T-helper 2 cell (primary cell): ENCODE data around the gene APBA1.

Source experiments
- DNase-seq, 5 experiments: peaks; one replicate each; pipeline versions ENCODE4 v3.0.0 to v3.0.0-alpha.2; 2012 to 2022

Gene APBA1

DNA sequence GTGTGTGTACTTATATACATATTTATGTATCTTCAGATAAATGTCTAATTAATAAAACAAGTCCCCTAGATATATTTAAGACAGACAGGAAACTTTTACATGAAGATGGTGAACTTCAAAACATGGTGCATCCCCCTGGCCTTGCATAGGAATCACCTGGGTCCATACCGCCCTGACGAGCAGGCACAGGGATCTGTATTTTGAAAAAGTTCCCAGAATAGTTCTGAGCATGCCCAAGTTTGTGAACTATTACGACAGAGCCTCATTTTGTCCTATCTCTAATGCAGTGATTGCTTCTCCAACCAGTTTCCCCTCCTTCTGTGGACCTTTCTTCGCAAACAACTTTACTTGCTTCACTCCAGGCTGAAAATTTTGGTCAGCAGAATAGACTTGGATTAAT is 98.1 kb downstream of the APBA1 start:
- DNase-seq = no peak

DNA sequence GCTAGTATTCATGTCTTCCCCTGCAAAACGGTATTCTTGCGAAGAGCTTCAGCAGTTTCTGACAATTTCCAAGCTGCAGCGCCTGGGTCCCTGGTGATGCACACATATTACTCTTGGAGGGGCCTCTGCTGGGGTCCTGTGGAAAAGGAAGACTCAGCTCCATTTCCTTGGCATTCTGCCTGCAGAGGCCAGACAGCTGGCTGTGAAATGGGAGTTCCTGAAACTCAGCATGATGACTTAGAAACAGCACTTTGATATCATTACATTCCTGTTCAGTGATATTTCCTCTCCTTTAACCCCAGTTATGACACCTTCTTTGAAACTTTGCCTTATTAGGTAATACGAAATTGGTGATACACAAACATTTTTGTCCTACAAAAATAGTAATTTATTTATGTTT is 98.5 kb downstream of the APBA1 start:
- no peak for DNase-seq

DNA sequence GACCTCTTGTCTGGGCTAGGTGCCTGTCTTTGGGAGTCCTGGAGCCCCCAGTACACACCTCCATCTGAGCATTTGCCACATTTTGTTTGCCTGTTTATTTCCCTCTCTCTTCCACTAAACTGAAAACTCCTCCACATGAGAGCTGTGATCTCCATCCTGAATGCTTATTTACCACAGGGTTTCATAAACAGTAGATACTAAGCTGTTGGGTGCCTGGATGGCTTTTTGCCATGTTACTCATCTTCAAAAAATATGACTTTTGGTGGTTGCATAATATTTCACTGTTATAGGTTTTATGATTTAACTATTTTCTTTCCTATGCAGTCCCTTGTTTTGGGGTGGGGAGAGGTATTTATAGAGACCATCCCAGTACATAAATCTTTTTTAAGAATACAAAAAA is 99.6 kb downstream of the APBA1 start:
- DNase-seq = no peak

- no peak for DNase-seq
Observed at GRCh38 chr9:69571032-69571431, 101.1 kb downstream of the APBA1 start.

- no peak for DNase-seq
Observed at GRCh38 chr9:69569738-69570451, 102.3 kb downstream of the APBA1 start.

- DNase-seq = no peak
Observed at GRCh38 chr9:69564557-69564956, 107.6 kb downstream of the APBA1 start.

DNA sequence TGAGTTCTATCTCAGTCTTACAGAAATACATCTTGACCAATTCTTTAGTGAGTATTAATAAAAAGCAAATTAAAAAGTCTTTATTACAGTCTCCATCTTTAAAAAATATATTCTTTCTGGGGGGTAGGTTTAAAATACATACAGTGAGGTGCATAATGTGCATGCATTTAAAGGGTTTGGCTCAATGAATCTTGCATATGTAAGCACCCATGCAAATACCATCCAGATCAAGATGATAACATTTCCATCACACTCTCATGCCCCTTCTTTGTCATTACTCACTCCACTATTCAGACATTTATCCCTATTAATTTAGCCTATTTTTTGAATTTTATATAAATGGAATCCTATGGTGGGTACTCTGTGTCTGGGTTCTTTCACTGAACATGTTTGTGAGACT is 113.0 kb downstream of the APBA1 start:
- DNase-seq = no peak

GRCh38 chr9:69556707-69557106 is 115.5 kb downstream of the APBA1 start:
- no peak for DNase-seq

DNA sequence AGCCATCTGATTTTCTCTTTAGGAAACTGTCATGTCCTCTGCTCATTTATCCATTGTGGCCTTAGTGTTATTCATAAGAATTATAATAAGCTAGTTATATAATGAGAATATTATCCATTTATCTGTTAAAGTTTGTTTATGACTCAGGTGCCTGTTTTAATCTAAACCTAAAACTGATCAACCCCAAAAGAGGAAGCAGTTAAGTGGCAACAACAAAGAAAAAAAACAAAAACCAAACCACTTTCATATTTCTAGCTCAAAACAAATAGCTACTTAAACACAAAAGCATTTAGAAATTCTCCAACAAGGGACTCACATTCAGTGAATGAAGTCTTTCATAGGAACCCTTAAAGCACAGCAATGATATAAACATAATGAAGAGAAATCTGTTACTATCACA is 116.4 kb downstream of the APBA1 start:
- peak in 1 of 5 experiments; percentile 44 for DNase-seq

DNA sequence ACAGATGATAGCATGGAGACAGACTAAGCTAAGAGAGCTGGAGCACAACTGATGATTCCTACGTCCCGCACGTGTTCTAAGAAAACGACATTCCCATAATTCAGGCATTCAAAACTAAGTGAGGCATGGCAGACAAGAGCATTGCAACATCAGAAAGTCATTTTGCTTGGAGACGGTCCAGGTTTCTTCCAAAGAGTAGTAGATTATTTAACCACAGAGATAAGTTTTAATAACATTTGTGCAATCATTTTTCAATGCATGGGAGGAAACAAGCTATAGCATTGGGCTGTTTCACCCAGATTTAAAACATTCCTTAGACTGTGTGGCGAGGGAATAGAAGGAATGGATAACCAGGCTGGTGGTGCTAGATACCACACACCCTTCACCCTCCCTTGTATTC is 117.2 kb downstream of the APBA1 start:
- DNase-seq = no peak

DNA sequence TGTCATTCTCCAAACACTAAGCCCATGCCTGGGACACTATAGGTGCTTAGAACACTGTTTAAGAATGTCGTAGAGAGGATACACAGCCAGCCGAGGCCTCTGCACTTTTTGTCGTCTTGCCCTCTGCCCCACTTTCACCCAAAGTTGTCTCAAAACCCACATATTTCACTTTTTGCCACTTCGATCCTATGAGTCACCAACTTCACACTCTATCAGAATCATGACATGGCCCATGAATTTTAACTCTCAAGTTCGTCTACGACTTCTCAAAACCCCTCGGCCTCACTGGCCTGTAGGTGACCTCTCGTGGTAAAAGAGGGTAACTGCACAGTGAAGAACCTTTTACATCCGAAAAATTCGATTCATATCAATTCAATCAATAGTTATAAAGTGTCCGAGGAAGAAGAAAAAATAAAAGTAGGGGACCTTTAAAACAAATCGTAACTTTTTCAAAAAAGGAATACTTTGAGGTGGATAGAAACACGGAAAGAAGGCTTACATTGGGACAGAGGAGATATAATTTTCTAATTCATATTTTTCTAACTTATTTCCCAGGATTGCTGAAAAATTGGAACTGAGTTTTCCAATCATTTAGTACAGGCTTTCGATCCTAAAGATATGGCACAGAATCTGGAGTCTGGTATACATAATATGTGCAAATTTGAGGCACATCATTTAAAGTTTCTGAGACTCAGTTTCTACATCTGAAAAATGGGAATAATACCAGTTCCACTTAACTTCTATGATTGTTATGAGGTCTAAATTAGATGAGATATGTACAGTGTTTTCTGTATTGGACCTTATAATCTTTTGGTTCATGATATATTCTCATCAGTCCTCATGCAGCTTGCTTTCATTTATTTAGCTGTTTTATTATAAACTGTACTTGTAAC is 122.6 kb downstream of the APBA1 start:
- peak in 2 of 5 experiments; percentile 30 to 72 for DNase-seq

DNA sequence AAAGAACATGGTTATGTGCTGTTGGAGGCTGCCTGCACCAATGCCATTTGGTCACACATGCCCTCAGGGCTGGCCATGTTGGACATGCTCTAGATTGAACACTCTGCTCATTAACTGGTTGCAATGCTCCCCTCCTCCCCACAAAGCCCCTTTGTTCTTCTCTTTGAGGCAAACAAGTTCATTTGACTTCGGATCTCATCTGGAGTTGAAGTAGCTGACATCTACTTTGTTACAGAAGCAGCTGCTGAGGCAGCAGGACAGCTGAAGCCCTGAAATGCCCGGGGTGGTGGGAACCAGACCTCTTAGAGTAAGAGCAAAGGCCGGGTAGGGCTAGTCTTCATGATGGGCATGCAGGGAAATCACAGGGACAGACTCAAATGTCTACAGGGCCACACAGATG is 123.5 kb downstream of the APBA1 start:
- DNase-seq = no peak

GRCh38 chr9:69546265-69546664 is 125.9 kb downstream of the APBA1 start:
- DNase-seq = no peak

DNA sequence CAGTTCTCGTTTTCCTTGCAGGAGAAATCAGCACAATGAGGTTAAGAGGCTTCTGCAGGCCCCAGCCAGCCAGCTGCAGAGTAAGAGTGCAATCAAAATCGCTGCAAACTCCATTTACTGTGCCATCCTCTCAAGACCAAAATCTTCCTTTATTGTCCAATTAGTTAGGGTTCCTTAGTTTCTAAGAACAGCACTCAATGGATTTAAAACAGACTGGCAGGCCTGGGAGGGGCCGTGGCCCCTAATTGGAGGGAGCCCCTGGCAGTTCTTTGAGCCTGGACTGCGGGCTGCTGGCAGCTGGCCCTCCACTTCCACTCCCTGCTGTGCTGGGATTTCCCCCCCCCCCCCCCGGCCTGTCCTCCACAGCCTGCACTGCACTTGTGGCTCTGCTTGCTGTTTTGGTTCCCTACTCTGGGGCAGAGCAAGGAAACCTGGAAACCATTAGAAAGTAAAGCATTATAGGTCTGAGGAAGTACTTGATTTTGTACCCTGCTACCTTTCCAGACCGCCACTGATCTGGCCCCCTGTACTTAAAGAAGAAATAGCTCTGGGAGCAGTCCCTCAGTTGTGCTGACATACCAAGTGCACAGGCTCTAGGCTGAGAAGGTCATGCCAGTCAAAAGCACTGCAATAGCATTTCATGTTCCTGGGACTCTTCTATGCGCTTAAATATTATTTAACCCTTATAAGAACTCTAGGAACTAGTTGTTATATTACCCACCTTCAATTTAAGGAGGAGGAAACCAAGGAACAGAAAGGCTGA is 129.0 kb downstream of the APBA1 start:
- DNase-seq = no peak

GRCh38 chr9:69542058-69542457 is 130.1 kb downstream of the APBA1 start:
- DNase-seq = no peak

GRCh38 chr9:69535911-69536310 is 136.3 kb downstream of the APBA1 start:
- no peak for DNase-seq

GRCh38 chr9:69535286-69535832 is 136.8 kb downstream of the APBA1 start:
- no peak for DNase-seq

GRCh38 chr9:69532396-69532795 is 139.8 kb downstream of the APBA1 start:
- DNase-seq = no peak

DNA sequence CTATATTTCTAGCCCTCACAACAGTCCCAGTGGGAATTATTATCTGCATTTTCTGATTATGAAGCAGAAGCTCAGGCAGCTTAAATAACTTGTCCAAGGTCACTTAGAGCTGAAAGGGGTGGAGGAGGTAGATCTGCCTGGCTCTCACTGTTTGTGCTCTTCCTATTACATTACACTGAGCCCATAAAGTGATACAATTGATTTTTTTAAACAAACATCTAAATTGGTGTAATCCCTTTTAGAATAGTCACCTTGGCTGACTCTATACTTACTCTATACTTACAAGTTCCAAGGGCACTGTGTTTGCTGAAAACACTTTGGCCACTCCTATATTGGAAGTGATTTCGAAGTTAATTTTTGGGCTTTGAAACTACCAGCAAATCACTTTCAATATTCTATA is 144.7 kb downstream of the APBA1 start:
- no peak for DNase-seq

- no peak for DNase-seq
Observed at GRCh38 chr9:69526699-69527098, 145.5 kb downstream of the APBA1 start.

- peak in 1 of 5 experiments; percentile 65 for DNase-seq
Observed at GRCh38 chr9:69519470-69520240, 152.5 kb downstream of the APBA1 start.
